ENCODE results near the gene ACTG1. TPM values are rescaled to one million over a fixed set of nuclear protein-coding genes. Genes with fewer than 3 reads are reported as not detected.
A peak's percentile ranks its signal among the peaks of the same experiment; 100 is the strongest.

The ACTG1 gene
- total and polyA plus RNA-seq, 2 of the 13 experiments (the other 11 are each of a cell fraction or from before 2014, with no cell fraction given): 973 to 1,138 TPM

DNA sequence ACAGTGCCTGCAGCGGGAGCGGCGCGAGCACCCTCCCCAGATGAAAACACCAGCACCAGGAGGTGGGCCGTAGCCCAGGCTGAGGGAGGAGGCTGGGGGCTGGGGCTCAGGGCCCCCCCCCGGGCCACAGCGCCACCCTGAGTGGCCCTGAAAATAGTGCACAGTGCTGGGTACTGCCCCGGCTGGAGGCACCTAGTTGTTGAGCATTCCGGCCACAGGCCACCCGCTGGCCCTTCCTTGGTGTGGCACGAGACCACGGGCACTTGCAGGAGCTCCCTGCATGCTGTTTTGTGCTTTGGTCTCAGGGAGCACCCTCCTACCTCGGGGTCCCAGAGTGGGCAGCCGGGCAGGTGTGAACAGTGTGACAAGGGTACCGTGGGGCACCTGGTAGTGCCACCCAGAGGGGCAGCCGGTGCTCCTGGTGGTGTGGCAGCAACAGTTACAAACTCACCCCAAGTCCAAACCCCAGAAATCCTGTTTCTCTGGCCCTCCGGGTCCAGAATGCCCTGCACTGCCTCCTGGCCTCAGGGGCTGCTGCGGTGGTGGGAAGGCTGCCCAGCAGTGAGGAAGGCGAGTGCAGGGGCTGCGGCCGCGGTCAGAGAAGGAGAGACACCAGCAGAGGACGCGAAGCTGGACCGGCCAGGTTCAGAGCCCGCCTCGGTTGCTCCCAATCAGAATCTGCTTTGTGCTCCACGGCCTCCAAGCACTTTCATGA lies 27.5 kb upstream of the ACTG1 start:
- TSS peak; percentile 28 for BruUV-seq (replicated peaks)

DNA sequence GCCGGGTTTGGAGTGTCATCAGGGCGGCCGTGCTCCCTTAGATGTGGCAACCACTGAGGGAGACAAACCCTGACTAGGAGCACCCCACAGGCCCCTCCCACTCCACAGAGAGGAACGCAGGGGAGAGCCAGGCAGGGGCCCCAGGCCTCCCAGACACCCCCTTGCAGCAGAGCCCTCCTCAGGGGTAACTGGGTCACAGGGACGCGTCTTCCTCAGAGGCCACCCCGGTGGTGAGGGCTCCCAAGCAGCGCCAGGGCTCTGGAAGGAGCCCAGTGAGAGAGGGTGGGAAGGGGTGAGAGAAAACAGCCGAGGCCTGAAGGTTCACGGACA lies 26.9 kb upstream of the ACTG1 start:
- TF ChIP-seq HCFC1 (IDR thresholded peaks at IDR 0.05; ENCODE audit: low read depth, low read length) (no peak), AGO1 (IDR thresholded peaks at IDR 0.05; ENCODE audit: low read depth, low read length, poor library complexity, severe bottlenecking) (peak; percentile 7), RBM22 (optimal IDR thresholded peaks at IDR 0.05; ENCODE audit: low read length) (peak; percentile 19)
- in situ Hi-C loops (cut with HindIII; ENCODE audit: extremely low pct_ligation_motif_present, low pct_unique_long_range_greater_than_20kb): no loop called here
- ATAC-seq (no peak), FAIRE-seq (no peak), DNase-seq (ENCODE audit: low spot score) (no peak)
- Histone ChIP-seq H3K27ac (ENCODE audit: extremely low read length, insufficient read depth, low read length) (no peak overlapping the region), H3K79me2 (ENCODE audit: insufficient read depth, low read length) (no peaks in the 10 kb centered on the region), H3K36me3 (replicated peaks in 1 of 2; ENCODE audit: control insufficient read depth in 1 of 2, insufficient read depth in 2 of 2, low read length in 2 of 2) (peaks cover 17 to 26% of the 10 kb centered on the region in 2 experiments), H2AFZ (ENCODE audit: low read length) (no peak overlapping the region), H3K4me3 (replicated peaks in 1 of 3; ENCODE audit: insufficient read depth in 1 of 3, low read depth in 2 of 3, low read length in 3 of 3) (no peak overlapping the region), H3K27me3 (ENCODE audit: control insufficient read depth in 1 of 2, insufficient read depth in 2 of 2, low read length in 2 of 2) (no peaks in the 10 kb centered on the region), H3K4me2 (ENCODE audit: low read depth, low read length) (no peak overlapping the region), H3K9ac (ENCODE audit: insufficient read depth, low read depth, low read length) (no peak overlapping the region), H3K9me3 (ENCODE audit: low read length) (no peaks in the 10 kb centered on the region), H4K20me1 (ENCODE audit: insufficient read depth, low read length) (no peaks in the 10 kb centered on the region), H3K4me1 (ENCODE audit: insufficient read depth, low read length) (no peaks in the 10 kb centered on the region)
- no TSS peak for BruUV-seq (replicated peaks)
- CTCF ChIA-PET (ENCODE audit: low intra/inter-chr PET ratio, low total read pairs): no interaction called here
- POLR2A ChIA-PET: no interaction called here
- intact Hi-C loops (cut with micrococcal nuclease; ENCODE audit: unreplicated experiment): no loop called here
- 96% methylated on average over 10 of the region's 10 CpGs for WGBS (ENCODE audit: low lambda C conversion rate)

More for the DNA sequence above, 27.5 kb upstream of the ACTG1 start:
- peaks cover 19 to 32% of the 10 kb centered on the region in 2 experiments for H3K36me3 ChIP-seq (replicated peaks in 1 of 2; ENCODE audit: control insufficient read depth in 1 of 2, insufficient read depth in 2 of 2, low read length in 2 of 2)
- ChIA-PET POLR2A (no interaction called here), CTCF (ENCODE audit: low intra/inter-chr PET ratio, low total read pairs) (no interaction called here)
- peak; percentile 18; the same call in 1 of the 2 replicates for TF ChIP-seq RBFOX2 (IDR thresholded peaks at IDR 0.05; ENCODE audit: low read depth, low read length)
- no peak for TF ChIP-seq ZNF746 (CRISPR knock-in tag; IDR thresholded peaks at IDR 0.05)
- no peak for TF ChIP-seq TFDP1 (CRISPR knock-in tag; IDR thresholded peaks at IDR 0.05; ENCODE audit: borderline replicate concordance)
- TF ChIP-seq CAMTA2 (CRISPR knock-in tag; IDR thresholded peaks at IDR 0.05; ENCODE audit: borderline replicate concordance): no peak
- DNase-seq (ENCODE audit: low spot score) (no peak), ATAC-seq (no peak), FAIRE-seq (no peak)
- no peak overlapping the region for H2AFZ ChIP-seq (ENCODE audit: low read length)
- WGBS (ENCODE audit: low lambda C conversion rate): 91% methylated on average over 21 of the region's 28 CpGs
- no peak overlapping the region for H3K4me3 ChIP-seq (replicated peaks in 1 of 3; ENCODE audit: insufficient read depth in 1 of 3, low read depth in 2 of 3, low read length in 3 of 3)
- H3K4me1 ChIP-seq (ENCODE audit: insufficient read depth, low read length): no peaks in the 10 kb centered on the region
- no peaks in the 10 kb centered on the region for H3K79me2 ChIP-seq (ENCODE audit: insufficient read depth, low read length)
- no peaks in the 10 kb centered on the region for H4K20me1 ChIP-seq (ENCODE audit: insufficient read depth, low read length)
- H3K27me3 ChIP-seq (ENCODE audit: control insufficient read depth in 1 of 2, insufficient read depth in 2 of 2, low read length in 2 of 2): no peaks in the 10 kb centered on the region
- no peak overlapping the region for H3K4me2 ChIP-seq (ENCODE audit: low read depth, low read length)
- no peak overlapping the region for H3K27ac ChIP-seq (ENCODE audit: extremely low read length, insufficient read depth, low read length)
- H3K9me3 ChIP-seq (ENCODE audit: low read length): no peaks in the 10 kb centered on the region
- H3K9ac ChIP-seq (ENCODE audit: insufficient read depth, low read depth, low read length): no peak overlapping the region
- in situ Hi-C loops (cut with HindIII; ENCODE audit: extremely low pct_ligation_motif_present, low pct_unique_long_range_greater_than_20kb): no loop called here
- intact Hi-C loops (cut with micrococcal nuclease; ENCODE audit: unreplicated experiment): no loop called here
